SK-N-SH (cell line): ENCODE measurements around the gene USP47. TPM values are rescaled to one million over a fixed set of nuclear protein-coding genes. Genes with fewer than 3 reads are reported as not detected.

Source experiments
- CTCF ChIA-PET: fragments of 300-600, 350-600 bp; formaldehyde crosslinking; extraction: SDS; loops from one replicate; lab custom pipeline; 2021; lab: Yijun Ruan, JAX
- POLR2A ChIA-PET: fragments of 350-600 bp; sonication (Branson Sonifier 250); formaldehyde crosslinking; extraction: SDS; loops from one replicate; lab custom pipeline; 2020; ENCODE audit warnings: antibody characterized with exemption, inconsistent platforms; lab: Yijun Ruan, JAX
- DNase-seq: peaks from one replicate; pipeline ENCODE4 v3.0.0; 2012
- H2AFZ ChIP-seq: fragments of 200-600 bp; sonication (generic); 2 replicates; pipeline ENCODE4 v1.8.1; 2016; ENCODE audit warnings: antibody characterized with exemption, mild to moderate bottlenecking, low read depth
- H3F3A ChIP-seq: fragments of 200-600 bp; sonication (generic); replicated peaks from 2 replicates; pipeline ENCODE3; 2016; ENCODE audit warnings: antibody characterized with exemption, mild to moderate bottlenecking; ENCODE audit not compliant: insufficient read depth
- H3K27ac ChIP-seq, 2 experiments: fragments of 200-500 bp in 1 of 2; fragments of 200-600 bp in 1 of 2; sonication (Bioruptor generic) in 1 of 2; sonication (generic), shearing (Covaris generic) in 1 of 2; 2 replicates each; pipeline versions ENCODE4 v1.5.1 to v1.6.1; 2014 to 2016; ENCODE audit warnings: low read depth in 2 of 2, inconsistent platforms in 1 of 2, low read length in 1 of 2, mild to moderate bottlenecking in 1 of 2, mixed read lengths in 1 of 2
- H3K27me3 ChIP-seq: fragments of 200-600 bp; sonication (generic), shearing (Covaris generic); 2 replicates; pipeline ENCODE4 v1.6.1; 2016; ENCODE audit warnings: mixed run types; ENCODE audit not compliant: insufficient read depth
- H3K36me3 ChIP-seq, 2 experiments: fragments of 200-500 bp in 1 of 2; fragments of 200-600 bp in 1 of 2; sonication (Bioruptor generic) in 1 of 2; sonication (generic) in 1 of 2; replicated peaks in 1 of 2; 2 replicates each; pipeline versions ENCODE3 to v1.5.1; 2014 to 2016; ENCODE audit warnings: low read length in 1 of 2, mild to moderate bottlenecking in 1 of 2; ENCODE audit not compliant: insufficient read depth in 2 of 2, control insufficient read depth in 1 of 2
- H3K4me1 ChIP-seq, 2 experiments: fragments of 200-500 bp in 1 of 2; fragments of 200-600 bp in 1 of 2; sonication (Bioruptor generic) in 1 of 2; sonication (generic), shearing (Covaris generic) in 1 of 2; 2 replicates each; pipeline versions ENCODE4 v1.5.1 to v1.6.1; 2014 to 2016; ENCODE audit warnings: low read depth in 1 of 2, low read length in 1 of 2, mixed run types in 1 of 2; ENCODE audit not compliant: insufficient read depth in 2 of 2, control insufficient read depth in 1 of 2
- H3K4me2 ChIP-seq: fragments of 200-600 bp; sonication (generic), shearing (Covaris generic); 2 replicates; pipeline ENCODE4 v1.6.1; 2017; ENCODE audit warnings: mixed run types
- H3K4me3 ChIP-seq, 2 experiments: fragments of 200-500 bp in 1 of 2; fragments of 200-600 bp in 1 of 2; sonication (Bioruptor generic) in 1 of 2; sonication (generic), shearing (Covaris generic) in 1 of 2; 2 replicates each; pipeline versions ENCODE4 v1.5.1 to v1.8.1; 2014 to 2016; ENCODE audit warnings: low read depth in 2 of 2, inconsistent platforms in 1 of 2, low read length in 1 of 2, mild to moderate bottlenecking in 1 of 2, mixed read lengths in 1 of 2, moderate library complexity in 1 of 2
- H3K79me2 ChIP-seq: fragments of 200-600 bp; sonication (generic); 2 replicates; pipeline ENCODE4 v1.8.1; 2017; ENCODE audit warnings: mild to moderate bottlenecking; ENCODE audit not compliant: insufficient read depth
- H3K9ac ChIP-seq: fragments of 200-600 bp; sonication (generic); 2 replicates; pipeline ENCODE4 v1.6.1; 2017; ENCODE audit warnings: mixed run types
- H3K9me2 ChIP-seq: fragments of 200-600 bp; sonication (generic); 2 replicates; pipeline ENCODE4 v1.6.1; 2017; ENCODE audit warnings: mixed run types
- H3K9me3 ChIP-seq: fragments of 200-600 bp; sonication (generic); 2 replicates; pipeline ENCODE4 v1.6.1; 2017; ENCODE audit warnings: mixed run types, mild to moderate bottlenecking, moderate library complexity
- H4K20me1 ChIP-seq: fragments of 200-600 bp; sonication (generic); 2 replicates; pipeline ENCODE4 v1.6.1; 2017; ENCODE audit warnings: mild to moderate bottlenecking, mixed run types; ENCODE audit not compliant: insufficient read depth
- CHD2 ChIP-seq: fragments of 150-350 bp; IDR thresholded peaks from 2 replicates; pipeline ENCODE4 v1.6.1; 2018; ENCODE audit warnings: low read length; ENCODE audit not compliant: partially characterized antibody
- CTCF ChIP-seq: fragments of 200-600 bp; sonication (generic); IDR thresholded peaks from 2 replicates; pipeline ENCODE4 v1.6.1; 2017; ENCODE audit warnings: antibody characterized with exemption, mild to moderate bottlenecking, moderate library complexity
- EZH2phosphoT487 ChIP-seq: fragments of 200-600 bp; sonication (generic); IDR thresholded peaks from 2 replicates; pipeline ENCODE4 v1.6.1; 2017; ENCODE audit warnings: low read depth, mixed run types, mild to moderate bottlenecking, antibody characterized with exemption, moderate library complexity, borderline replicate concordance
- GABPA ChIP-seq: IDR thresholded peaks from 2 replicates; pipeline ENCODE4 v1.4.0; 2012; ENCODE audit warnings: low read depth, mild to moderate bottlenecking
- GATA2 ChIP-seq: sonication (generic); formaldehyde crosslinking; IDR thresholded peaks from 2 replicates; pipeline ENCODE4 v1.5.0; 2020; ENCODE audit warnings: mild to moderate bottlenecking, missing genetic modification reagents
- IRF3 ChIP-seq: fragments of 150-350 bp; IDR thresholded peaks from 2 replicates; pipeline ENCODE4 v1.6.1; 2016; ENCODE audit warnings: mild to moderate bottlenecking, low read depth, low read length
- JUND ChIP-seq: IDR thresholded peaks from 2 replicates; pipeline ENCODE4 v1.4.0; 2012
- NRF1 ChIP-seq: IDR thresholded peaks from 2 replicates; pipeline ENCODE4 v1.6.1; 2012; ENCODE audit warnings: low read depth, mild to moderate bottlenecking, low read length
- POLR2AphosphoS5 ChIP-seq: IDR thresholded peaks from 2 replicates; pipeline ENCODE4 v1.6.1; 2012; ENCODE audit warnings: low read depth, low read length
- RAD21 ChIP-seq: IDR thresholded peaks from 2 replicates; pipeline ENCODE4 v1.6.1; 2012; ENCODE audit warnings: mild to moderate bottlenecking, low read length
- RCOR1 ChIP-seq: fragments of 150-350 bp; IDR thresholded peaks from 2 replicates; pipeline ENCODE4 v1.6.1; 2017; ENCODE audit warnings: antibody characterized with exemption, low read length
- REST ChIP-seq: IDR thresholded peaks from 2 replicates; pipeline ENCODE4 v1.6.1; 2012; ENCODE audit warnings: mild to moderate bottlenecking, low read depth, low read length, moderate library complexity
- RFX5 ChIP-seq: IDR thresholded peaks from 2 replicates; pipeline ENCODE4 v1.6.1; 2012; ENCODE audit warnings: mild to moderate bottlenecking, improper control_type of control experiment, low read length
- RXRA ChIP-seq: IDR thresholded peaks from 2 replicates; pipeline ENCODE4 v1.4.0; 2012; ENCODE audit warnings: low read depth, mild to moderate bottlenecking, borderline replicate concordance
- SIN3A ChIP-seq: IDR thresholded peaks from 2 replicates; pipeline ENCODE4 v1.6.1; 2012; ENCODE audit warnings: low read depth, mild to moderate bottlenecking, low read length, moderate library complexity, borderline replicate concordance
- SMC3 ChIP-seq: IDR thresholded peaks from 2 replicates; pipeline ENCODE4 v1.6.1; 2012; ENCODE audit warnings: low read depth, low read length, improper control_type of control experiment
- TEAD4 ChIP-seq: IDR thresholded peaks from 2 replicates; pipeline ENCODE4 v1.4.0; 2012; ENCODE audit warnings: mild to moderate bottlenecking, borderline replicate concordance; ENCODE audit not compliant: insufficient read depth
- USF1 ChIP-seq: IDR thresholded peaks from 2 replicates; pipeline ENCODE4 v1.4.0; 2012; ENCODE audit warnings: low read depth, borderline replicate concordance
- USF2 ChIP-seq: fragments of 150-350 bp; IDR thresholded peaks from 2 replicates; pipeline ENCODE4 v1.6.1; 2017; ENCODE audit warnings: antibody characterized with exemption, low read length, low read depth, borderline replicate concordance
- YY1 ChIP-seq: IDR thresholded peaks from 2 replicates; pipeline ENCODE4 v1.4.0; 2012; ENCODE audit warnings: low read depth, mild to moderate bottlenecking
- WGBS: methylation state at CpG from one replicate; pipeline ENCODE4 v1.1.6; 2017; ENCODE audit warnings: low lambda C conversion rate; 5-methylcytosine and 5-hydroxymethylcytosine counted together
- polyA plus RNA-seq, 3 experiments: library from polyadenylated mRNA; depleted of rRNA; stranded (reverse); fragments of >200 nt; gene quantifications; 2 replicates each; pipeline ENCODE4 v1.2.3, GENCODE V29; 2012

The USP47 gene
- polyA plus RNA-seq, 1 of the 3 experiments (the other 2 are of a cell fraction), result 10.3 TPM

- TF ChIP-seq EZH2phosphoT487 (no peak), RXRA (no peak), SMC3 (no peak), YY1 (no peak), GATA2 (CRISPR knock-in tag) (no peak), CTCF (no peak), USF1 (no peak), RFX5 (no peak), GABPA (no peak), SIN3A (no peak)
- no peak for DNase-seq
- no peak overlapping the region for H2AFZ ChIP-seq
- H3K36me3 ChIP-seq, result peaks cover 35 to 54% of the 10 kb centered on the region in 2 experiments
- H4K20me1 ChIP-seq, result no peaks in the 10 kb centered on the region
- no peak overlapping the region for H3K4me2 ChIP-seq
- H3F3A ChIP-seq, result peaks cover 25% of the 10 kb centered on the region
- no peak overlapping the region for H3K9ac ChIP-seq
- H3K4me1 ChIP-seq, result 0 out of 4 replicates have a peak, but pooled peaks cover 0 to 11% of the 10 kb centered on the region in 2 experiments
- no peaks in the 10 kb centered on the region for H3K27me3 ChIP-seq
- ChIA-PET POLR2A (no interaction called here), CTCF (interaction anchor here (1.0 kb wide), 1 partner anchor 129 kb away, joined by 3 read pairs; no protein-coding TSS in a partner anchor)
- H3K79me2 ChIP-seq, result no peaks in the 10 kb centered on the region
- 96% methylated on average over 2 of the region's 2 CpGs for WGBS
- H3K9me2 ChIP-seq, result no peaks in the 10 kb centered on the region
- H3K4me3 ChIP-seq, result no peak overlapping the region
- no peak overlapping the region for H3K27ac ChIP-seq
- H3K9me3 ChIP-seq, result no peaks in the 10 kb centered on the region
Measured at GRCh38 chr11:11915625-11916024, 73.9 kb downstream of the USP47 start.

- CTCF ChIA-PET, result no interaction called here
- no peak overlapping the region for H2AFZ ChIP-seq
- H3K27ac ChIP-seq, result peak overlapping the region in 1 of 2 experiments; percentile 28; a peak in 1 of 4 replicates
- H3K9me2 ChIP-seq, result no peaks in the 10 kb centered on the region
- no peaks in the 10 kb centered on the region for H3K9me3 ChIP-seq
- 0 out of 4 replicates have a peak, but pooled peaks cover 0 to 11% of the 10 kb centered on the region in 2 experiments for H3K4me1 ChIP-seq
- no peaks in the 10 kb centered on the region for H4K20me1 ChIP-seq
- 97% methylated on average over 1 of the region's 1 CpG for WGBS
- no peak overlapping the region for H3K4me3 ChIP-seq
- no peaks in the 10 kb centered on the region for H3K79me2 ChIP-seq
- no peak overlapping the region for H3K9ac ChIP-seq
- H3K4me2 ChIP-seq, result no peak overlapping the region
- peaks cover 33% of the 10 kb centered on the region for H3F3A ChIP-seq
- DNase-seq, result no peak
- no peaks in the 10 kb centered on the region for H3K27me3 ChIP-seq
- POLR2A ChIA-PET, result no interaction called here
- peaks cover 37 to 56% of the 10 kb centered on the region in 2 experiments for H3K36me3 ChIP-seq
- no peak for TF ChIP-seq POLR2AphosphoS5
- no peak for TF ChIP-seq REST
- no peak for TF ChIP-seq EZH2phosphoT487
- TF ChIP-seq RCOR1, result no peak
- no peak for TF ChIP-seq CHD2
- TF ChIP-seq YY1, result no peak
- TF ChIP-seq JUND, result no peak
- no peak for TF ChIP-seq IRF3
- peak; percentile 71; the same call in 1 of the 2 replicates for TF ChIP-seq TEAD4
- TF ChIP-seq RAD21, result no peak
- TF ChIP-seq NRF1, result no peak
- no peak for TF ChIP-seq USF2
Measured at GRCh38 chr11:11916981-11917399, 75.2 kb downstream of the USP47 start.
